OCI-LY3 (cell line): Measurements from ENCODE around the gene LRRC4C.

ENCODE experiments used
- H2AFZ ChIP-seq: fragments of 200-600, 300-600 bp; shearing (Covaris generic); 2 replicates; pipeline ENCODE4 v1.6.0; 2014; ENCODE audit warnings: antibody characterized with exemption, low read depth, low read length
- H3K27ac ChIP-seq: fragments of 200-600, 300-600 bp; sonication (generic); 2 replicates; pipeline ENCODE4 v1.5.1; 2014; ENCODE audit warnings: mild to moderate bottlenecking, low read length, moderate library complexity, mixed read lengths
- H3K27me3 ChIP-seq: fragments of 200-600, 300-600 bp; sonication (generic); 2 replicates; pipeline ENCODE4 v1.6.1; 2014; ENCODE audit warnings: low read depth, low read length, mixed read lengths
- H3K36me3 ChIP-seq: fragments of 200-600, 300-600 bp; sonication (generic); replicated peaks from 2 replicates; pipeline ENCODE3; 2014; ENCODE audit warnings: low read depth, low read length, mixed read lengths
- H3K4me1 ChIP-seq: fragments of 300-600, 200-600 bp; sonication (generic); 2 replicates; pipeline ENCODE4 v1.6.1; 2014; ENCODE audit warnings: low read length, mixed read lengths
- H3K4me2 ChIP-seq: fragments of 200-600, 300-600 bp; sonication (generic); 2 replicates; pipeline ENCODE4 v1.6.1; 2014; ENCODE audit warnings: low read length, mixed read lengths
- H3K4me3 ChIP-seq: fragments of 300-600, 200-600 bp; sonication (generic); 2 replicates; pipeline ENCODE4 v1.5.1; 2014; ENCODE audit warnings: antibody characterized with exemption, mild to moderate bottlenecking, low read length, moderate library complexity
- H3K79me2 ChIP-seq: fragments of 300-600, 200-600 bp; shearing (Covaris generic); 2 replicates; pipeline ENCODE4 v1.6.1; 2014; ENCODE audit warnings: mild to moderate bottlenecking, low read length, mixed read lengths
- H3K9ac ChIP-seq: fragments of 300-600, 200-600 bp; shearing (Covaris generic); 2 replicates; pipeline ENCODE4 v1.6.0; 2014; ENCODE audit warnings: mild to moderate bottlenecking, low read length, moderate library complexity
- H3K9me3 ChIP-seq: fragments of 200-600, 300-600 bp; shearing (Covaris generic); 2 replicates; pipeline ENCODE4 v1.6.1; 2014; ENCODE audit warnings: low read length, mixed read lengths; ENCODE audit not compliant: insufficient read depth
- H4K20me1 ChIP-seq: fragments of 200-600, 300-600 bp; sonication (generic); 2 replicates; pipeline ENCODE4 v1.6.1; 2016; ENCODE audit warnings: low read length, mixed read lengths; ENCODE audit not compliant: insufficient read depth
- CTCF ChIP-seq: fragments of 200-600, 300-600 bp; sonication (generic); IDR thresholded peaks from 2 replicates; pipeline ENCODE4 v1.5.1; 2014; ENCODE audit warnings: antibody characterized with exemption, low read length, low read depth
- EZH2phosphoT487 ChIP-seq: fragments of 200-600 bp; shearing (Covaris generic); IDR thresholded peaks from 2 replicates; pipeline ENCODE4 v1.6.1; 2018; ENCODE audit warnings: antibody characterized with exemption, mixed run types, low read depth

The LRRC4C gene

GRCh38 chr11:40514124-40514523 lies 945.3 kb downstream of the LRRC4C start:
- Histone ChIP-seq H3K9me3 (no peaks in the 10 kb centered on the region), H3K79me2 (no peaks in the 10 kb centered on the region), H3K4me1 (no peaks in the 10 kb centered on the region), H3K4me2 (no peak overlapping the region), H4K20me1 (no peaks in the 10 kb centered on the region), H3K36me3 (no peaks in the 10 kb centered on the region), H3K27me3 (no peaks in the 10 kb centered on the region), H3K9ac (no peak overlapping the region), H2AFZ (no peak overlapping the region), H3K4me3 (no peak overlapping the region), H3K27ac (no peak overlapping the region)
- TF ChIP-seq EZH2phosphoT487, result no peak
- TF ChIP-seq CTCF, result no peak

GRCh38 chr11:40513281-40513680 lies 946.2 kb downstream of the LRRC4C start:
- Histone ChIP-seq H3K9ac (no peak overlapping the region), H3K4me2 (no peak overlapping the region), H3K4me1 (no peaks in the 10 kb centered on the region), H3K4me3 (no peak overlapping the region), H3K27ac (no peak overlapping the region), H3K36me3 (no peaks in the 10 kb centered on the region), H3K27me3 (no peaks in the 10 kb centered on the region), H2AFZ (no peak overlapping the region), H3K79me2 (no peaks in the 10 kb centered on the region), H4K20me1 (no peaks in the 10 kb centered on the region), H3K9me3 (no peaks in the 10 kb centered on the region)
- TF ChIP-seq EZH2phosphoT487, result no peak
- no peak for TF ChIP-seq CTCF

- no peak overlapping the region for H2AFZ ChIP-seq
- no peaks in the 10 kb centered on the region for H3K4me1 ChIP-seq
- H4K20me1 ChIP-seq, result no peaks in the 10 kb centered on the region
- no peaks in the 10 kb centered on the region for H3K79me2 ChIP-seq
- no peak overlapping the region for H3K4me2 ChIP-seq
- TF ChIP-seq CTCF (no peak), EZH2phosphoT487 (no peak)
- no peak overlapping the region for H3K4me3 ChIP-seq
- no peaks in the 10 kb centered on the region for H3K9me3 ChIP-seq
- H3K36me3 ChIP-seq, result no peaks in the 10 kb centered on the region
- H3K9ac ChIP-seq, result no peak overlapping the region
- no peak overlapping the region for H3K27ac ChIP-seq
- H3K27me3 ChIP-seq, result no peaks in the 10 kb centered on the region
These were observed 951.1 kb downstream of the LRRC4C start for GRCh38 chr11:40508303-40508702.

- TF ChIP-seq CTCF (no peak), EZH2phosphoT487 (no peak)
- no peak overlapping the region for H2AFZ ChIP-seq
These were observed 953.2 kb downstream of the LRRC4C start for GRCh38 chr11:40506226-40506625.

More at GRCh38 chr11:40506226-40506625, 953.2 kb downstream of the LRRC4C start:
- no peaks in the 10 kb centered on the region for H3K79me2 ChIP-seq
- no peak overlapping the region for H3K27ac ChIP-seq
- no peak overlapping the region for H3K4me2 ChIP-seq
- H3K9me3 ChIP-seq, result no peaks in the 10 kb centered on the region
- no peak overlapping the region for H3K4me3 ChIP-seq
- no peak overlapping the region for H3K9ac ChIP-seq
- H4K20me1 ChIP-seq, result no peaks in the 10 kb centered on the region
- no peaks in the 10 kb centered on the region for H3K36me3 ChIP-seq
- no peaks in the 10 kb centered on the region for H3K27me3 ChIP-seq
- H3K4me1 ChIP-seq, result no peaks in the 10 kb centered on the region
